GM18861 (cell line): ENCODE results near the gene DLGAP1.
"Not testable (repeated sequence)": the region's sequence is repeated elsewhere in the genome, so short reads cannot be mapped to it uniquely, and the experiment has no call there.

Experiments used
- ATAC-seq: cut with Tn5 transposase; IDR thresholded peaks from one replicate; pipeline ENCODE4 v1.9.1; 2021; ENCODE audit not compliant: unreplicated experiment

Gene DLGAP1

DNA sequence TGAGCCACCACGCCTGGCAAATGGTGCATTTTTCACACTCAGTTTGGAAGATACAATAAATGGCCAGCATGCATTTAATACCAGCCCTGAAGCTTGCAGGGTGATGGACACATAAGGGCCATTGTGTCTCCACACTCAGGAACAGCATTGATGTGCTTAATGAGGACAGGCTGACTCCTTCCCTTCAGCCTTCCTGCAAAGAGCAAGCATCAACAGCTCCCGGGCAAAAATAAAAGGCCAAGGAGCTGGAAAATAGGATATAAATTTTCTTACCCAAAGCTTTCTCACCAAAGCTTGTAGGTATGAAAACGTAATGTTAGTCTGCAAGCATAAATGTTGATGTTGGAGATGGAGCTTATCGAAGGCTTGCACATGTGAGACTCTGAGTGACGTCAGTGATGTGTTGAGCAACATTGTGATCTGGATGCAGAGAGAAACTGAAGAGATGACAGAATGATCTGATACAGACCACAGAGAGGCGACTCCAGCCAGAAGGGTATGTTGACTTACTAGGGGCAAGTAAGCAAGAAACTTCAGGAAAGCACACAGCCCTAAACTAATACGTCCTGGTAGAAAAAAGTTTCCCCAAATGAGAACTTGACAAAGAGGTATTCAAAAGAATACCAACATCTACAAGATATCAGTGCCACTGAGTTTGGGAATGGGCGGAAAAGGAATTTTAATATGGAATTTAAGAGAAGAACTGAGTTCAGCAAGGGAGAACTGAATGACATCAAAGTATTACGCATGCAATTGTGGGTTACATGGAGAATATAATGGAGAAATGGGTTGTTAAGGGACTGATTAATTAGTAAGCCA, 748.6 kb downstream of the DLGAP1 start:
- ATAC-seq: no peak

DNA sequence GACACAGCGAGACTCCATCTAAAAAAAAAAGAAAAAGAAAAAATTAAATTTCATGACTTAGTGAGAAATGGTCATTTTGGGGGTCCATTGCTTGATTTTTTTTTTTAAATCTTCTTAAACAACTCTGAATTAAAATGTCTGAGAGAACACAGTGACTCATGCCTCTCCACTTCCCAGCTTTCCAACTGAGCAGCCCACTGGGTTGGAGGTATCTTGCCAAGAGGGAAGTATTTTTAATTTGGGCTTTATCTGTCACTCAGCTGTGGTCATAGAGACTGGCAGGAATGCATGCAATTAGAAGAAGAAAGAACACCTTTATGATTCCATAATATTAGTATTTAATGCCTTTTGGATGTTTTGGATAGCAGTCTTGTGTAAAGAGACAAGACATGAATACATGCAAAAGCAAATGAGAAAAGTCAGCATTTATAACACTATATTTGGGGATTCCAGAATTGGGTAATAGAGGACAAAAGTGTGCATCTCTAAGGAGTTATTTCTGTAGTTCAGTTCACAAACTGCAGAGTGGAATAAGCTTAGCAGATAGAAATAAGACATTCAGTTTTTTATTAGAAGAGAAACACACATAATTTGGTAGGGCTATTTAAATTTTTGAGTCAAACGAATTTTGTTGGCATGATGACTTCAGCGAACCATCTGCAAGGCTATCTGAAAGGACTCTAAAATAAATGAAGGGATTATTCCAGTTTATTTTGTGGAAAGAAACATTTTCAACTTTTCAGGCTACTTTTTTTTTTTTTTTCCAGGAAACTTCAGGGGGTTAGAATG, 750.4 kb downstream of the DLGAP1 start:
- no peak for ATAC-seq

GRCh38 chr18:3703732-3704176, 751.4 kb downstream of the DLGAP1 start:
- no peak for ATAC-seq

GRCh38 chr18:3699707-3700567, 755.2 kb downstream of the DLGAP1 start:
- ATAC-seq: not testable (repeated sequence)

DNA sequence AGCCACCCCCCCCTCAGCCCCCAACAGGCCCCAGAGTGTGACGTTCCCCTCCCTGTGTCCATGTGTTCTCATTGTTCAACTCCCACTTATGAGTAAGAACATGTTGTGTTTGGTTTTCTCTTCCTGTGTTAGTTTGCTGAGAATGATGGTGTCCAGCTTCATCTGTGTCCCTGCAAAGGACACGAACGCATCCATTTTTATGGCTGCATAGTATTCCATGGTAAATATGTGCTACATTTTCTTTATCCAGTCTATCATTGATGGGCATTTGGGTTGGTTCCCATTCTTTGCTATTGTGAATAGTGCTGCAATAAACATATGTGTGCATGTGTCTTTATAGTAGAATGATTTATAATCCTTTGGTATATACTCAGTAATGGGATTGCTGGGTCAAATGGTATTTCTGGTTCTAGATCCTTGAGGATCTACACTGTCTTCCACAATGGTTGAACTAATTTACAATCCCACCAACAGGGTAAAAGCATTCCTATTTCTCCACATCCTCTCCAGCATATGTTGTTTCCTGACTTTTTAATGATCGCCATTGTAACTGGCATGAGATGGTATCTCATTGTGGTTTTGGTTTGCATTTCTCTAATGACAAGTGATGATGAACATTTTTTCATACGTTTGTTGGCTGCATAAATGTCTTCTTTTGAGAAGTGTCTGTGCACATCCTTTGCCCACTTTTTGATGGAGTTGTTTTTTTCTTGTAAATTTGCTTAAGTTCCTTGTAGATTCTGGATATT, 760.9 kb downstream of the DLGAP1 start:
- ATAC-seq: not testable (repeated sequence)

DNA sequence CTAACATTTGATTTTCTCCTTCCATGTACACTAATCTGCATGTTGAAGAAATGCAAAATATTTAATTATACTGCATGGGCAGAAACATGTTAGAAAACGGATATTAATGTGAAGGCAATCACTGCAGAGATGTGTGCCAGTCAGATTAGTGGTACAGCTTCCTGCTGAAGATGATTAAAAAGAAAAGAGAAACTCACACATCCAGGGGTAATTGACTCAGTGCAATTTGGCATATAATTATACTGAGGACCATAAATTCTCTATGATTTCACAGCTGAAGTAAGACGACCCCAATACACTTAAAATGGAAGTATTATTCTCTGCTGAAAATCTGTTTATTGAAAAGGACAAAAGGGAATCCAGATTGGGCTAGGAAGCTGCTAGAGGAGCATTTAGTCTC, 761.7 kb downstream of the DLGAP1 start:
- ATAC-seq: no peak

DNA sequence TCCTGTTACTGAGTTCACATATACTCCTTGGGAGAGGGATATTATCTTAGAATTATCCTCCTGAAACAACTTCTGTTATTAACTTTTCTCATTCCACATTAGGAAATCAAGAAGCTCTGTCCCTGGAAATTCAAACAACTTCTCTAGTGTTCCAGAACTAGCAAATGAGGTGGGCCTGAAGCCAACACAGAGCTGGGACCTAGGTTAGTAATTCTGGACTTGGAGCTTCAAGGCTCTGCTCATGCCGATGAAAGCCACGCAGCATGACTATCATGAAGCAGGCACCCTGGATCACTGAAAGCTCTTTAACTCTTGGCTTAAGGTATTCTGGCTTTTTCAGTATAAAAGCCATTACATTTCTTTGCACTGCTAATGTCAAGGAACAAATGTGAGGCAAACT, 762.4 kb downstream of the DLGAP1 start:
- ATAC-seq: no peak

DNA sequence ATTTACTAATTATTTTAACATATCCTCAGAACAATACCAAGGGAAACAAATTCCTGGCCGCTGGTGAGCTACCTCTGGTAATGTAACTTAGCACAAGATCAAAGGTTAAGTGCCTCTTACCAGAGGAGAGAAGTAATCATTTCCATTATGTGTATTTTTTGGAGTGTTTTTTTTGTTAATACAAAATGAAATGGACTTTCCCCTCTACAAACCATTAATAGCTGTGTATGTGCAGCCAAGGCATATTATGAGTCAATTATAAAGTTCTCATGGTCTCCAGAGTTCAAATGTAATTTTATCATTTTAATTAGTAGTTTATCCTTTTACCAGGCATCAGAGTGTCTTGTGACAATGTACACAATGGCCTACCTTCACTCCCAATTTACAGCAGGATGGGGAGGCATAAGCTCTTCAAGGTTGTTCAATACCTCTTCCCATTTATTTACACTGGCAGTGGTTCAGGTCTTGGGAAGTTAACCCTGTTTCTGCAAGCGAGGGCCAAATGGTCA, 762.9 kb downstream of the DLGAP1 start:
- no peak for ATAC-seq

GRCh38 chr18:3691705-3692104, 763.4 kb downstream of the DLGAP1 start:
- no peak for ATAC-seq

DNA sequence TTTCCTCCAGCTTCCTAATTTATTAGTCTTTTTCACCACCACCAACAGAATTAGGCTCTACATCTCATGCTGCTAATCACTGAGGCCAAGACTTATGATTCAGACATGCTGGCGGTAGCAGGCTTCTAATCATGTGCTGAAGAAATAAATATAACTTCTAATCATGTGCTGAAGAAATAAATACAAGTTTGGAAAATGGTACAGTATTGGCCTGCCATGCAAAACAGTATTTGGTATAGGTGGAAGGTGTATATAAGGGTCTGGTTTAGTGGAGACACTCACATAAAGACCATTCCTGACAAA, 764.4 kb downstream of the DLGAP1 start:
- no peak for ATAC-seq

- ATAC-seq: no peak
Measured at GRCh38 chr18:3689986-3690763, 764.9 kb downstream of the DLGAP1 start.

GRCh38 chr18:3689091-3689490, 766.0 kb downstream of the DLGAP1 start:
- no peak for ATAC-seq

GRCh38 chr18:3688690-3689089, 766.4 kb downstream of the DLGAP1 start:
- no peak for ATAC-seq

DNA sequence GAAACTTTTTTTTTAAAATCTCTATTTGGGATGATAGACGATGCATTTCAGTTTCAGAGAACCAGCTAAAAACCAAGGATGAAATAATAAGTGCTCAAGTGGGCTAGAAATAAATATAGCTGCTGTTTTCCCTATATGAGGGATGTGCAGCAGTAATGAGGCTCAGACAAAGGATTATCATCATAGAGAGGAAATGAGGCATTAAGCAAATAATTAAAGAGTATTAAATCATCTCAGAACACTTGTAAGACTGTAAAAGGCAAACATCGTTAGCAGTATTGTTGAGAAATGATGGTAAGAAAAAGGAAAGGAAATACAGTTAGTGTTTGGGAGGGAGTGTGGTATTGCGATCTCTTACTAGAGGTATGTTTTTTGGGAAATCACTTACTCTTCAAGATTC, 771.6 kb downstream of the DLGAP1 start:
- no peak for ATAC-seq

- ATAC-seq: no peak
Measured at GRCh38 chr18:3682061-3682460, 773.0 kb downstream of the DLGAP1 start.

DNA sequence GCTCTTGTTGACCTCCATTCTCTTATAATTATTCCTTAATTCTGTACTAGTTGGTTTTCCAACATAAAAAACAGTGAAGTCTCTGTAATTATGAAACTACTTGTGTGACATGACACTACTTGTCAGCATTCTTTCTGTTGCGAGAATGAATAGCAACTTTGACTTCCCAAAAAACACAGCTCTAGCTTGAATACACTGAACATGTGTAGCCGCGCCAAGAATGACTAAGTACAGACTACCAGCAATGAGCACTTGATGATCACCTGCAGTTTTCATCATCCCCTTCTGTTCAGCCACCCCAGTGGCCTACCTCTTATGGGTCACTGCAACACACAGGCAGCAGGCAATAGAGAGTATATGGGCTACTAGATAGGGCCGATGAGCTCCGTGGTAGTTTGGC, 775.9 kb downstream of the DLGAP1 start:
- ATAC-seq: no peak

DNA sequence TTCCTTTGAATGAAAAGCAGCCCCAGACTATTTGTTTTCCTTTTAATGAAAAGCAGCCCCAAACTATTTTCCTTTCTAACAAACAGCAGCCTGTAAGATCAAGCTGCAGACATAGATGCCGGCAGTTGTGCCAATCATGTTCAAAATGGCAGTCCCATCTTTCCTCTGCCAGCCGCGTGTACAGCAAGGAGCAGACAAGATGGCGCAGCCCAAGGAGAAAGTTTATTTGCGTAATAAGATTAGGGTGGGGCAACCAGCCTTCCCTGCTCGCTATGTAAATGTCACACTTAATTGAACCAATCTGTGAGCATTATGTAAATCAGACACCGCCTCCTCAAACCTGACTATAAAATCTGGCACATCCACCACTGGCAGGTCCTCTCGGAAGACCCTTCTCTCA, 779.1 kb downstream of the DLGAP1 start:
- ATAC-seq: no peak

DNA sequence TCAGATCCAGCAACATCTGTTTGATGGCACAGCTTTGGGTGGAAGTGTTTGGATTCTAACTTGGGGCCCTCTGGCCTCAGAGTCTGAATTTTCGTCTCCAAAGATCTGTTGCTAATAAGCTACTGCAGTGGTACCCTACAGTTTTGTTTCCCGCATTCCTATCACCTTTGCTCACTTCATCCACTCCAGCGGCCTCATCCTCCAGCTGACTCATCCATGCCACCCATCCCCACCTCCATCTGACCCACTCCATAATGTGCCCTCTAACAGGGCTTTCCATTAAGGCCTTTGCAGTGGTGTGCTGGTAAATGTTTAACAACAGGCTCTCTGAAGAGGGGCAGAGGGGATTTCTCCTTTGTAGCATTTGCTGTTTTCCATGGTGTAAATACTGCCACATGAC, 779.7 kb downstream of the DLGAP1 start:
- no peak for ATAC-seq

DNA sequence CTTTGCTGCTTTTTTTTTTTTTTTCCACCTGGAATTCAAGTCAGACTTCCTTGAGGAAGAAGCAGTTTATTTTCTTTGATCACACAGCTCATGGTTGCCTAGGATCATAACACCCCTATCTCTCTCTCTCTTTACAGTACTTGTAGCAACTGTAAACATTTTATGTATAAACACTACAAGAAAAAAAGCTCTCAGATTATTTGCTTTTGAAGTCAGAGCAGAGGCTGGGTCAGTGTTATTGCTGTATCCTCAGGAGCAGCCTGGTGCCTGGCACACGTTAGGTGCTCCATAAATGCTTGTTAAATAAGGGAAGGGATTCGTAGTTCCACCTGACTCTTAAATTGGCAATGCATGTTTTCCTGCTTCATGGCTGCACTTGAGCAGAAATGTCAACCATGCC, 783.9 kb downstream of the DLGAP1 start:
- no peak for ATAC-seq

DNA sequence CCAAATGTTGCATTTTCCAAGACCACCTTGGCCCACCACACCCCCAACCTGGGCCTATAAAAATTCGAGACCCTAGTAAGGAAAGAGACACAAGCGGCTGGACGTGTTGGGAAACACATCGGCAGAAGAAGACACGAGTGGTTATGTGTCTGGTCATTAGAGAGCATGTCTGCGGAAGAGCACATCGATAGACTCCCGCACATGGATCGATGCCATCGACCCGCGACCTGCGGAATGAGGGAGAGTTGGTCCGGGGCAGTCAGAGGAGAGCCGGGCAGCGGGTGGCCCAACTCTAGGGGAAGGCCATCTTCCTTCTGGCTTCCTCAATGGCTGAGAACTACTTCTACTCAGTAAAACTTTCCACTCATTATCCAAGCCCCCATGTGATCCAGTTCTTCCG, 785.7 kb downstream of the DLGAP1 start:
- ATAC-seq: no peak
